ENCODE data around the gene TPBGL. TPM values are rescaled to one million over a fixed set of nuclear protein-coding genes. Genes with fewer than 3 reads are reported as not detected.
A peak's percentile ranks its signal among the peaks of the same experiment; 100 is the strongest.

The TPBGL gene
- total RNA-seq, 3 donors from 2014 or later, result 0.33 TPM; not detected in 2

DNA sequence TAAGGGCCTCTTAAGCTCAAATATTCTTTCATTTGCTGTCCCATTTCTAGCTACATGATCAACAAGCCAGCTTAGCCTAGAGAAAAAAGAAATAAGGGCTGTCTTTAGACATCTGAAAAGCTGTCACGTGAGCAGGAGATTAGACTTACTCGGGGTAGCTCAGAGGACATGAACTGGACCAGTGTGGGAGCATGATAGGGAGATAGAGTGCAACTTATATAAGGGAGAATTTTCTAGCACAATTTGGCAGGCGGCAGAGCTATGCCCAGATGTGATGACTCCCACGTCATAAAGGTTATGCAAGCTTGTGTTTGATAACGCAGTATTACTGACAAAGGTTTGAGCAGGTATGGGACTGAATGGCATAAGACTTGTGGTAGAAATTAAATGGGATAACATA is 28.2 kb upstream of the TPBGL start:
- DNase-seq (ENCODE audit: low spot score in 2 of 2), result no peak
- intact Hi-C loops (cut with DNase I; ENCODE audit: low total_unique reads), result no loop called here

GRCh38 chr11:75214411-75214821 is 26.2 kb upstream of the TPBGL start:
- intact Hi-C loops (cut with DNase I; ENCODE audit: low total_unique reads), result no loop called here
- Histone ChIP-seq H3K4me3 (no peak overlapping the region), H3K9me3 (no peaks in the 10 kb centered on the region), H3K36me3 (no peaks in the 10 kb centered on the region), H3K27ac (no peak overlapping the region), H3K27me3 (no peaks in the 10 kb centered on the region), H3K4me1 (no peaks in the 10 kb centered on the region)
- TF ChIP-seq, protein P1, sequence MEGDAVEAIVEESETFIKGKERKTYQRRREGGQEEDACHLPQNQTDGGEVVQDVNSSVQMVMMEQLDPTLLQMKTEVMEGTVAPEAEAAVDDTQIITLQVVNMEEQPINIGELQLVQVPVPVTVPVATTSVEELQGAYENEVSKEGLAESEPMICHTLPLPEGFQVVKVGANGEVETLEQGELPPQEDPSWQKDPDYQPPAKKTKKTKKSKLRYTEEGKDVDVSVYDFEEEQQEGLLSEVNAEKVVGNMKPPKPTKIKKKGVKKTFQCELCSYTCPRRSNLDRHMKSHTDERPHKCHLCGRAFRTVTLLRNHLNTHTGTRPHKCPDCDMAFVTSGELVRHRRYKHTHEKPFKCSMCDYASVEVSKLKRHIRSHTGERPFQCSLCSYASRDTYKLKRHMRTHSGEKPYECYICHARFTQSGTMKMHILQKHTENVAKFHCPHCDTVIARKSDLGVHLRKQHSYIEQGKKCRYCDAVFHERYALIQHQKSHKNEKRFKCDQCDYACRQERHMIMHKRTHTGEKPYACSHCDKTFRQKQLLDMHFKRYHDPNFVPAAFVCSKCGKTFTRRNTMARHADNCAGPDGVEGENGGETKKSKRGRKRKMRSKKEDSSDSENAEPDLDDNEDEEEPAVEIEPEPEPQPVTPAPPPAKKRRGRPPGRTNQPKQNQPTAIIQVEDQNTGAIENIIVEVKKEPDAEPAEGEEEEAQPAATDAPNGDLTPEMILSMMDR (IDR thresholded peaks at IDR 0.05), result no peak
- no peak for TF ChIP-seq POLR2A (IDR thresholded peaks at IDR 0.05)
- TF ChIP-seq POLR2AphosphoS5 (IDR thresholded peaks at IDR 0.05), result no peak
- DNase-seq (ENCODE audit: low spot score in 2 of 2), result peak in 1 of 2 donors; percentile 71

More for the DNA sequence above, 28.2 kb upstream of the TPBGL start:
- TF ChIP-seq, protein P1 (IDR thresholded peaks at IDR 0.05), result no peak
- TF ChIP-seq POLR2A (IDR thresholded peaks at IDR 0.05) (no peak), POLR2AphosphoS5 (IDR thresholded peaks at IDR 0.05) (no peak)
- no peaks in the 10 kb centered on the region for H3K36me3 ChIP-seq
- H3K4me3 ChIP-seq, result no peak overlapping the region
- no peak overlapping the region for H3K27ac ChIP-seq
- no peaks in the 10 kb centered on the region for H3K27me3 ChIP-seq
- no peaks in the 10 kb centered on the region for H3K4me1 ChIP-seq
- no peaks in the 10 kb centered on the region for H3K9me3 ChIP-seq

- TF ChIP-seq, protein P1 (IDR thresholded peaks at IDR 0.05), result no peak
- TF ChIP-seq POLR2A (IDR thresholded peaks at IDR 0.05), result no peak
- no peak for DNase-seq (ENCODE audit: low spot score in 2 of 2)
- intact Hi-C loops (cut with DNase I; ENCODE audit: low total_unique reads), result no loop called here
- Histone ChIP-seq H3K27ac (no peak overlapping the region), H3K36me3 (no peaks in the 10 kb centered on the region), H3K4me3 (no peak overlapping the region), H3K9me3 (no peaks in the 10 kb centered on the region), H3K4me1 (no peaks in the 10 kb centered on the region), H3K27me3 (no peaks in the 10 kb centered on the region)
These were observed 25.7 kb upstream of the TPBGL start for GRCh38 chr11:75214843-75215242.

DNA sequence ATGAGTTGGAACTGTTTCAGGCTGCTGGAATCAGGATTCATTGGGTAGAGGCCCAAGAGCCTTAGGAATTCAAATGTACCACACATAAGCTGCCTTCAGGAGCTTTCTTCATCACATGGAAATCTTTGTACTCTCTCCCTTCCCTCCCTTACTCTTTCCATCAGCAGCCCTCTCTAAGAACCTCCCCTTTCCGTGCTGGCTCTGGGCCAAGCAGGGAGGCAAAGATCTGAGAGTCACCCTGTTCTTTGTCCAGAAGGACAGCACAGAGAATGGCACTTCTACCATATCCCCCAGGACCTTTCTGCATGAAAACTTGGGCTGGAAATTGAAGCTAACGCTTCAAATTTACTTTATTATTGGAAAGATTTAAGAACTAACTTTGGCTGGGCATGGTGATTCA is 20.7 kb upstream of the TPBGL start:
- intact Hi-C loops (cut with DNase I; ENCODE audit: low total_unique reads), result no loop called here
- no peaks in the 10 kb centered on the region for H3K27me3 ChIP-seq
- no peaks in the 10 kb centered on the region for H3K36me3 ChIP-seq
- no peak overlapping the region for H3K4me3 ChIP-seq
- H3K27ac ChIP-seq, result no peak overlapping the region
- no peak for DNase-seq (ENCODE audit: low spot score in 2 of 2)
- no peak for TF ChIP-seq POLR2A (IDR thresholded peaks at IDR 0.05)
- TF ChIP-seq, protein P1 (IDR thresholded peaks at IDR 0.05), result no peak
- no peak for TF ChIP-seq POLR2AphosphoS5 (IDR thresholded peaks at IDR 0.05)
- no peaks in the 10 kb centered on the region for H3K9me3 ChIP-seq
- H3K4me1 ChIP-seq, result no peaks in the 10 kb centered on the region

- Histone ChIP-seq H3K36me3 (no peaks in the 10 kb centered on the region), H3K27me3 (no peaks in the 10 kb centered on the region), H3K9me3 (no peaks in the 10 kb centered on the region), H3K4me1 (no peaks in the 10 kb centered on the region), H3K27ac (no peak overlapping the region), H3K4me3 (no peak overlapping the region)
- intact Hi-C loops (cut with DNase I; ENCODE audit: low total_unique reads), result no loop called here
- TF ChIP-seq, protein P1 (IDR thresholded peaks at IDR 0.05), result no peak
- TF ChIP-seq POLR2AphosphoS5 (IDR thresholded peaks at IDR 0.05) (no peak), POLR2A (IDR thresholded peaks at IDR 0.05) (no peak)
- no peak for DNase-seq (ENCODE audit: low spot score in 2 of 2)
These were observed 16.5 kb upstream of the TPBGL start for GRCh38 chr11:75223954-75224643.
